GM19463 (cell line): Measurements from ENCODE around the gene SPATS2L.

Experiments
- ATAC-seq: cut with Tn5 transposase; IDR thresholded peaks from one replicate; pipeline ENCODE4 v1.9.1; 2021; ENCODE audit warnings: mild to moderate bottlenecking, moderate library complexity; ENCODE audit not compliant: unreplicated experiment

The SPATS2L gene

GRCh38 chr2:200348897-200349563, 42.5 kb downstream of the SPATS2L start:
- ATAC-seq = no peak

- ATAC-seq = no peak
These were observed 43.4 kb downstream of the SPATS2L start for GRCh38 chr2:200349868-200350267.

- ATAC-seq = no peak
These were observed 44.4 kb downstream of the SPATS2L start for GRCh38 chr2:200350850-200351285.

- ATAC-seq = no peak
These were observed 45.3 kb downstream of the SPATS2L start for GRCh38 chr2:200351815-200352214.

- no peak for ATAC-seq
These were observed 46.1 kb downstream of the SPATS2L start for GRCh38 chr2:200352636-200353035.

GRCh38 chr2:200353120-200353519, 46.6 kb downstream of the SPATS2L start:
- ATAC-seq = no peak

- ATAC-seq = no peak
These were observed 47.4 kb downstream of the SPATS2L start for GRCh38 chr2:200353874-200354273.

- ATAC-seq = no peak
These were observed 48.6 kb downstream of the SPATS2L start for GRCh38 chr2:200354833-200355751.

GRCh38 chr2:200356321-200356720, 49.8 kb downstream of the SPATS2L start:
- no peak for ATAC-seq

GRCh38 chr2:200356857-200357384, 50.4 kb downstream of the SPATS2L start:
- ATAC-seq = no peak

- ATAC-seq = no peak
These were observed 51.4 kb downstream of the SPATS2L start for GRCh38 chr2:200357845-200358244.

GRCh38 chr2:200359552-200359951, 53.1 kb downstream of the SPATS2L start:
- no peak for ATAC-seq

GRCh38 chr2:200360364-200360763, 53.9 kb downstream of the SPATS2L start:
- no peak for ATAC-seq

GRCh38 chr2:200362202-200362917, 55.9 kb downstream of the SPATS2L start:
- ATAC-seq = no peak

GRCh38 chr2:200363279-200363678, 56.8 kb downstream of the SPATS2L start:
- ATAC-seq = no peak

GRCh38 chr2:200364142-200364541, 57.6 kb downstream of the SPATS2L start:
- no peak for ATAC-seq

- no peak for ATAC-seq
These were observed 58.1 kb downstream of the SPATS2L start for GRCh38 chr2:200364620-200365019.

GRCh38 chr2:200365209-200365608, 58.7 kb downstream of the SPATS2L start:
- ATAC-seq = no peak

- ATAC-seq = no peak
These were observed 60.7 kb downstream of the SPATS2L start for GRCh38 chr2:200367155-200367554.

- ATAC-seq = no peak
These were observed 63.4 kb downstream of the SPATS2L start for GRCh38 chr2:200369886-200370285.

GRCh38 chr2:200373231-200373630, 66.7 kb downstream of the SPATS2L start:
- no peak for ATAC-seq
